ENCODE data around the gene TMEM217. TPM values are rescaled to one million over a fixed set of nuclear protein-coding genes. Genes with fewer than 3 reads are reported as not detected.

TMEM217 gene
- total and polyA plus RNA-seq, 2 experiments from 2014 or later, result 0.87 to 2.1 TPM

GRCh38 chr6:37269105-37269504, 11.2 kb upstream of the TMEM217 start:
- no peaks in the 10 kb centered on the region for H3K36me3 ChIP-seq (replicated peaks; ENCODE audit: insufficient read depth, low read depth)
- H4K20me1 ChIP-seq (ENCODE audit: insufficient read depth, poor library complexity, severe bottlenecking), result no peaks in the 10 kb centered on the region
- TF ChIP-seq, protein P1, sequence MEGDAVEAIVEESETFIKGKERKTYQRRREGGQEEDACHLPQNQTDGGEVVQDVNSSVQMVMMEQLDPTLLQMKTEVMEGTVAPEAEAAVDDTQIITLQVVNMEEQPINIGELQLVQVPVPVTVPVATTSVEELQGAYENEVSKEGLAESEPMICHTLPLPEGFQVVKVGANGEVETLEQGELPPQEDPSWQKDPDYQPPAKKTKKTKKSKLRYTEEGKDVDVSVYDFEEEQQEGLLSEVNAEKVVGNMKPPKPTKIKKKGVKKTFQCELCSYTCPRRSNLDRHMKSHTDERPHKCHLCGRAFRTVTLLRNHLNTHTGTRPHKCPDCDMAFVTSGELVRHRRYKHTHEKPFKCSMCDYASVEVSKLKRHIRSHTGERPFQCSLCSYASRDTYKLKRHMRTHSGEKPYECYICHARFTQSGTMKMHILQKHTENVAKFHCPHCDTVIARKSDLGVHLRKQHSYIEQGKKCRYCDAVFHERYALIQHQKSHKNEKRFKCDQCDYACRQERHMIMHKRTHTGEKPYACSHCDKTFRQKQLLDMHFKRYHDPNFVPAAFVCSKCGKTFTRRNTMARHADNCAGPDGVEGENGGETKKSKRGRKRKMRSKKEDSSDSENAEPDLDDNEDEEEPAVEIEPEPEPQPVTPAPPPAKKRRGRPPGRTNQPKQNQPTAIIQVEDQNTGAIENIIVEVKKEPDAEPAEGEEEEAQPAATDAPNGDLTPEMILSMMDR (IDR thresholded peaks at IDR 0.05; ENCODE audit: poor library complexity), result no peak
- TF ChIP-seq EZH2 (IDR thresholded peaks at IDR 0.05; ENCODE audit: borderline replicate concordance), result no peak
- TF ChIP-seq EZH2phosphoT487 (IDR thresholded peaks at IDR 0.05; ENCODE audit: low read depth, severe bottlenecking, unreplicated experiment), result no peak
- 91% methylated on average over 2 of the region's 2 CpGs for WGBS (ENCODE audit: low lambda C conversion rate, missing lambda C conversion rate)
- no peaks in the 10 kb centered on the region for H3K4me1 ChIP-seq (ENCODE audit: insufficient read depth)
- no peak overlapping the region for H2AFZ ChIP-seq
- no peak overlapping the region for H3K4me2 ChIP-seq
- H3K9me2 ChIP-seq (replicated peaks; ENCODE audit: insufficient read depth), result no peaks in the 10 kb centered on the region
- H3K27me3 ChIP-seq, result no peaks in the 10 kb centered on the region
- no peak overlapping the region for H3K4me3 ChIP-seq
- no peaks in the 10 kb centered on the region for H3K9me3 ChIP-seq (ENCODE audit: low read depth)
- H3K27ac ChIP-seq, result no peak overlapping the region
- DNase-seq (ENCODE audit: low spot score), result no peak
- peaks cover 41% of the 10 kb centered on the region for H3K79me2 ChIP-seq

GRCh38 chr6:37265860-37266259, 7.9 kb upstream of the TMEM217 start:
- no peaks in the 10 kb centered on the region for H3K9me2 ChIP-seq (replicated peaks; ENCODE audit: insufficient read depth)
- H2AFZ ChIP-seq, result no peak overlapping the region
- H3K9me3 ChIP-seq (ENCODE audit: low read depth), result no peaks in the 10 kb centered on the region
- H3K4me3 ChIP-seq, result no peak overlapping the region
- H3K4me1 ChIP-seq (ENCODE audit: insufficient read depth), result no peaks in the 10 kb centered on the region
- no peaks in the 10 kb centered on the region for H3K27me3 ChIP-seq
- no peak for DNase-seq (ENCODE audit: low spot score)
- H4K20me1 ChIP-seq (ENCODE audit: insufficient read depth, poor library complexity, severe bottlenecking), result no peaks in the 10 kb centered on the region
- peaks cover 70% of the 10 kb centered on the region for H3K79me2 ChIP-seq
- WGBS (ENCODE audit: low lambda C conversion rate, missing lambda C conversion rate), result 85% methylated on average over 3 of the region's 3 CpGs
- no peaks in the 10 kb centered on the region for H3K36me3 ChIP-seq (replicated peaks; ENCODE audit: insufficient read depth, low read depth)
- TF ChIP-seq, protein P1 (IDR thresholded peaks at IDR 0.05; ENCODE audit: poor library complexity), result no peak
- TF ChIP-seq EZH2phosphoT487 (IDR thresholded peaks at IDR 0.05; ENCODE audit: low read depth, severe bottlenecking, unreplicated experiment) (no peak), EZH2 (IDR thresholded peaks at IDR 0.05; ENCODE audit: borderline replicate concordance) (no peak)
- no peak overlapping the region for H3K27ac ChIP-seq
- H3K4me2 ChIP-seq, result no peak overlapping the region

GRCh38 chr6:37265001-37265400, 7.1 kb upstream of the TMEM217 start:
- Histone ChIP-seq H3K27ac (no peak overlapping the region), H3K4me3 (no peak overlapping the region), H2AFZ (no peak overlapping the region), H4K20me1 (ENCODE audit: insufficient read depth, poor library complexity, severe bottlenecking) (no peaks in the 10 kb centered on the region), H3K27me3 (no peaks in the 10 kb centered on the region), H3K36me3 (replicated peaks; ENCODE audit: insufficient read depth, low read depth) (no peaks in the 10 kb centered on the region), H3K9me2 (replicated peaks; ENCODE audit: insufficient read depth) (no peaks in the 10 kb centered on the region), H3K79me2 (peaks cover 75% of the 10 kb centered on the region), H3K9me3 (ENCODE audit: low read depth) (no peaks in the 10 kb centered on the region), H3K4me1 (ENCODE audit: insufficient read depth) (no peaks in the 10 kb centered on the region), H3K4me2 (no peak overlapping the region)
- TF ChIP-seq, protein P1 (IDR thresholded peaks at IDR 0.05; ENCODE audit: poor library complexity), result no peak
- TF ChIP-seq EZH2phosphoT487 (IDR thresholded peaks at IDR 0.05; ENCODE audit: low read depth, severe bottlenecking, unreplicated experiment), result no peak
- TF ChIP-seq EZH2 (IDR thresholded peaks at IDR 0.05; ENCODE audit: borderline replicate concordance), result no peak
- WGBS (ENCODE audit: low lambda C conversion rate, missing lambda C conversion rate), result 77% methylated on average over 2 of the region's 2 CpGs
- DNase-seq (ENCODE audit: low spot score), result no peak

Data from hepatocyte (in vitro differentiated cells).